HepG2 (cell line): Measurements from ENCODE around the gene ADIPOR1. TPM values are rescaled to one million over a fixed set of nuclear protein-coding genes. Genes with fewer than 3 reads are reported as not detected.

Source experiments
- BORCS8-MEF2B ChIP-seq: sonication (generic); formaldehyde crosslinking; IDR thresholded peaks from 2 replicates; pipeline ENCODE4 v1.8.0; 2022; ENCODE audit warnings: mild to moderate bottlenecking, missing genetic modification reagents
- HNRNPLL ChIP-seq: fragments of 200-400 bp; formaldehyde crosslinking; IDR thresholded peaks from 2 replicates; pipeline ENCODE4 v1.6.1; 2017; ENCODE audit warnings: mild to moderate bottlenecking, low read depth, low read length; ENCODE audit not compliant: poor library complexity, severe bottlenecking
- KLF15 ChIP-seq: sonication (generic); formaldehyde crosslinking; IDR thresholded peaks from 2 replicates; pipeline ENCODE4 v1.8.1; 2023; ENCODE audit warnings: borderline replicate concordance, mild to moderate bottlenecking, inconsistent platforms, missing genetic modification reagents, mixed read lengths
- LCORL ChIP-seq, 2 experiments: fragments of 450-650 bp in 1 of 2; sonication (generic) in 1 of 2; formaldehyde crosslinking in 1 of 2; IDR thresholded peaks; 2 replicates each; pipeline versions ENCODE4 v1.5.0 to v1.6.1; 2017 to 2020; ENCODE audit warnings: antibody characterized with exemption in 1 of 2, missing genetic modification reagents in 1 of 2
- MED1 ChIP-seq: sonication (generic); formaldehyde crosslinking; IDR thresholded peaks from 2 replicates; pipeline ENCODE4 v1.4.0; 2020; ENCODE audit warnings: missing genetic modification reagents
- MZF1 ChIP-seq: sonication (generic); formaldehyde crosslinking; IDR thresholded peaks from 2 replicates; pipeline ENCODE4 v1.8.1; 2023; ENCODE audit warnings: mild to moderate bottlenecking, missing genetic modification reagents, borderline replicate concordance
- PCBP2 ChIP-seq: fragments of 200-400 bp; formaldehyde crosslinking; optimal IDR thresholded peaks from 2 replicates; pipeline ENCODE3; 2018; ENCODE audit warnings: low read length, low read depth; ENCODE audit not compliant: poor library complexity, severe bottlenecking
- SAFB2 ChIP-seq: sonication (generic); formaldehyde crosslinking; IDR thresholded peaks from 2 replicates; pipeline ENCODE4 v1.5.1; 2020; ENCODE audit warnings: missing genetic modification reagents, low read depth, mild to moderate bottlenecking, borderline replicate concordance
- SMARCE1 ChIP-seq: fragments of 450-650 bp; IDR thresholded peaks from 2 replicates; pipeline ENCODE4 v1.6.1; 2017; ENCODE audit warnings: borderline replicate concordance
- ZBTB8A ChIP-seq: sonication (generic); formaldehyde crosslinking; IDR thresholded peaks from 2 replicates; pipeline ENCODE4 v1.4.0; 2020; ENCODE audit warnings: mild to moderate bottlenecking, low read depth, missing genetic modification reagents, borderline replicate concordance
- ZFP1 ChIP-seq: IDR thresholded peaks from 2 replicates; pipeline ENCODE4 v1.6.1; 2016
- ZNF510 ChIP-seq: sonication (generic); formaldehyde crosslinking; IDR thresholded peaks from 2 replicates; pipeline ENCODE4 v1.4.0; 2020; ENCODE audit warnings: low read depth, mild to moderate bottlenecking, missing genetic modification reagents
- polyA plus RNA-seq, 8 experiments: library from polyadenylated mRNA; depleted of rRNA in 3 of 8; stranded (reverse) in 7 of 8; unstranded in 1 of 8; fragments of >200 nt; fragmentation: Illumina TruSeq in 4 of 8; extraction: Trizol in 4 of 8; gene quantifications; 2 replicates each; pipeline versions ENCODE4 v1.2.1 to v1.2.3, GENCODE V29; 2011 to 2016; ENCODE audit warnings: low read depth in 4 of 8, missing spikeins in 1 of 8, mixed read lengths in 1 of 8; ENCODE audit not compliant: insufficient read depth in 1 of 8
- total RNA-seq, 5 experiments: library from RNA; depleted of rRNA; stranded (reverse); fragments of >200 nt; fragmentation: Illumina TruSeq; extraction: Trizol; gene quantifications; 2 replicates each; pipeline ENCODE4 v1.2.3, GENCODE V29; 2016; ENCODE audit warnings: low read depth in 1 of 5
- TF ChIP-seq, protein P1 (sequence below): sonication (generic); formaldehyde crosslinking; IDR thresholded peaks from 2 replicates; pipeline ENCODE4 v1.5.0; 2020; ENCODE audit warnings: mild to moderate bottlenecking, low read depth, missing genetic modification reagents, borderline replicate concordance
- TF ChIP-seq, protein P2 (sequence below): sonication (generic); formaldehyde crosslinking; IDR thresholded peaks from 2 replicates; pipeline ENCODE4 v1.4.0; 2020; ENCODE audit warnings: missing genetic modification reagents, borderline replicate concordance
- TF ChIP-seq, protein P3 (sequence below): sonication (generic); formaldehyde crosslinking; conservative IDR thresholded peaks from 2 replicates; pipeline ENCODE4 v1.8.0; 2022; ENCODE audit warnings: missing genetic modification reagents
- TF ChIP-seq, protein P4 (sequence below): sonication (generic); formaldehyde crosslinking; IDR thresholded peaks from 2 replicates; pipeline ENCODE4 v1.8.0; 2022; ENCODE audit warnings: missing genetic modification reagents, mild to moderate bottlenecking, inconsistent platforms, borderline replicate concordance
- TF ChIP-seq, protein P5 (sequence below): sonication (generic); formaldehyde crosslinking; IDR thresholded peaks from 2 replicates; pipeline ENCODE4 v1.4.0; 2020; ENCODE audit warnings: missing genetic modification reagents, mild to moderate bottlenecking, borderline replicate concordance

ADIPOR1 gene
- total and polyA plus RNA-seq, 2 of the 13 experiments (the other 11 are each of a cell fraction or from before 2014, with no cell fraction given) = 60.0 to 141 TPM

DNA sequence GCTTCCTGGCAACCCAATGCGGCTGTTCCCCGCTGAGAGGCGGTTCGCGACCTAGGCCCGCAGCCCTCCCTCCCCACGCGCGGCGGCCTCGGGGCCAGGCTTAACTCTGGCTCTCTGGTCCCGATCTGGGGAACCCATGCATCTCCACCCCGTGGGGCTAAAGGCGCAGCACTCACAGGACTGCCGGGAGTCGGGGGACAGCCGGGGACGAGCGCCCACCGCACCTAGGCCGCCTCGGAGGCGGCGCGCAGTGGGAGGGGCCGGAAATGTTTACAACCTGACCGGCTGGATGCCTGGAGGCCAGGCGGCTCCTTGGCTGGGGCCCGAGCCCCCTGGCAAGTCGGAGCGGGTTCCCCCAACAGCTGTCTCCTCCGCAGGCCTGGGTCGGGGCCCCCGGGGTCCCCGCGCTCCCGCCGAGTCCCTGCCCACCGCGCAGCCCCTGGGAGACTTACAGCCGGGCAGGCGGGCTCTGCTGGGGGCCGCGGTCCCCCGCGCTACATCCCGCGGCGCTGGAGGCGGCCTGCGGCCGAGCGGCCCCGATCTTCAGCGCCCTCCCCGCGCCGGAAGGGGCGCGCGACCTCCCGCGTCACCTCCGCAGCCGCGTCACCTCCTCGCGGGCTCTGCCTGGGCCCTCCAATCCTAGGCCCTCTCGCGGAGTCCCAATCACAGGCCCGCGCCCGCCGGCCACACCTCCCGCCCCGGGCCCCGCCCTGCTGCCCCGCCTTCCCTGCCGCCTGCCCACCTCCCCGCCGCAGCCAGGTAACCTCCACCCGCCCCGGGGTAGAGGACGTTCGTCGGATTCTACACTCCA is at the start of gene ADIPOR1 (continued):
- TF ChIP-seq SMARCE1 = no peak
- TF ChIP-seq KLF15 (CRISPR knock-in tag) = no peak
- no peak for TF ChIP-seq MZF1 (CRISPR knock-in tag)
- TF ChIP-seq, protein P1, sequence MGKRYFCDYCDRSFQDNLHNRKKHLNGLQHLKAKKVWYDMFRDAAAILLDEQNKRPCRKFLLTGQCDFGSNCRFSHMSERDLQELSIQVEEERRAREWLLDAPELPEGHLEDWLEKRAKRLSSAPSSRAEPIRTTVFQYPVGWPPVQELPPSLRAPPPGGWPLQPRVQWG (CRISPR knock-in tag) = no peak
- TF ChIP-seq, protein P2, sequence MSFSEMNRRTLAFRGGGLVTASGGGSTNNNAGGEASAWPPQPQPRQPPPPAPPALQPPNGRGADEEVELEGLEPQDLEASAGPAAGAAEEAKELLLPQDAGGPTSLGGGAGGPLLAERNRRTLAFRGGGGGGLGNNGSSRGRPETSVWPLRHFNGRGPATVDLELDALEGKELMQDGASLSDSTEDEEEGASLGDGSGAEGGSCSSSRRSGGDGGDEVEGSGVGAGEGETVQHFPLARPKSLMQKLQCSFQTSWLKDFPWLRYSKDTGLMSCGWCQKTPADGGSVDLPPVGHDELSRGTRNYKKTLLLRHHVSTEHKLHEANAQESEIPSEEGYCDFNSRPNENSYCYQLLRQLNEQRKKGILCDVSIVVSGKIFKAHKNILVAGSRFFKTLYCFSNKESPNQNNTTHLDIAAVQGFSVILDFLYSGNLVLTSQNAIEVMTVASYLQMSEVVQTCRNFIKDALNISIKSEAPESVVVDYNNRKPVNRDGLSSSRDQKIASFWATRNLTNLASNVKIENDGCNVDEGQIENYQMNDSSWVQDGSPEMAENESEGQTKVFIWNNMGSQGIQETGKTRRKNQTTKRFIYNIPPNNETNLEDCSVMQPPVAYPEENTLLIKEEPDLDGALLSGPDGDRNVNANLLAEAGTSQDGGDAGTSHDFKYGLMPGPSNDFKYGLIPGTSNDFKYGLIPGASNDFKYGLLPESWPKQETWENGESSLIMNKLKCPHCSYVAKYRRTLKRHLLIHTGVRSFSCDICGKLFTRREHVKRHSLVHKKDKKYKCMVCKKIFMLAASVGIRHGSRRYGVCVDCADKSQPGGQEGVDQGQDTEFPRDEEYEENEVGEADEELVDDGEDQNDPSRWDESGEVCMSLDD = no peak
- TF ChIP-seq, protein P3, sequence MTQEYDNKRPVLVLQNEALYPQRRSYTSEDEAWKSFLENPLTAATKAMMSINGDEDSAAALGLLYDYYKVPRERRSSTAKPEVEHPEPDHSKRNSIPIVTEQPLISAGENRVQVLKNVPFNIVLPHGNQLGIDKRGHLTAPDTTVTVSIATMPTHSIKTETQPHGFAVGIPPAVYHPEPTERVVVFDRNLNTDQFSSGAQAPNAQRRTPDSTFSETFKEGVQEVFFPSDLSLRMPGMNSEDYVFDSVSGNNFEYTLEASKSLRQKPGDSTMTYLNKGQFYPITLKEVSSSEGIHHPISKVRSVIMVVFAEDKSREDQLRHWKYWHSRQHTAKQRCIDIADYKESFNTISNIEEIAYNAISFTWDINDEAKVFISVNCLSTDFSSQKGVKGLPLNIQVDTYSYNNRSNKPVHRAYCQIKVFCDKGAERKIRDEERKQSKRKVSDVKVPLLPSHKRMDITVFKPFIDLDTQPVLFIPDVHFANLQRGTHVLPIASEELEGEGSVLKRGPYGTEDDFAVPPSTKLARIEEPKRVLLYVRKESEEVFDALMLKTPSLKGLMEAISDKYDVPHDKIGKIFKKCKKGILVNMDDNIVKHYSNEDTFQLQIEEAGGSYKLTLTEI (CRISPR knock-in tag) = no peak
- TF ChIP-seq, protein P4, sequence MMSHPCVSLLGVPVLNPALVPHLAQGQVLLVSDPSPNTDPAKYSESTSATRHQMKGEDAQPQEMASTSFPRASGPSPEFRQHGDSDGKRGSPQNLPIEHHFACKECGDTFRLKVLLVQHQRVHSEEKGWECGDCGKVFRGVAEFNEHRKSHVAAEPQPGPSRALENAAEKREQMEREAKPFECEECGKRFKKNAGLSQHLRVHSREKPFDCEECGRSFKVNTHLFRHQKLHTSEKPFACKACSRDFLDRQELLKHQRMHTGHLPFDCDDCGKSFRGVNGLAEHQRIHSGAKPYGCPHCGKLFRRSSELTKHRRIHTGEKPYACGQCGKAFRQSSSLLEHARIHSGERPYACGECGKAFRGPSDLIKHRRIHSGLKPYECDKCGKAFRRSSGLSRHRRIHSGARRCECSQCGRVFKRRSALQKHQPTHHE (CRISPR knock-in tag) = 0 out of 2 replicates have a peak, but pooled peaks have one; percentile 10
- TF ChIP-seq SAFB2 (CRISPR knock-in tag) = peak; percentile 31; the same call in 1 of the 2 replicates
- no peak for TF ChIP-seq PCBP2
- TF ChIP-seq BORCS8-MEF2B (CRISPR knock-in tag) = no peak
- TF ChIP-seq LCORL (IDR thresholded peaks at IDR 0.05) = no peak
- TF ChIP-seq LCORL (CRISPR knock-in tag; IDR thresholded peaks at IDR 0.05) = no peak
- no peak for TF ChIP-seq ZNF510 (CRISPR knock-in tag)
- TF ChIP-seq, protein P5, sequence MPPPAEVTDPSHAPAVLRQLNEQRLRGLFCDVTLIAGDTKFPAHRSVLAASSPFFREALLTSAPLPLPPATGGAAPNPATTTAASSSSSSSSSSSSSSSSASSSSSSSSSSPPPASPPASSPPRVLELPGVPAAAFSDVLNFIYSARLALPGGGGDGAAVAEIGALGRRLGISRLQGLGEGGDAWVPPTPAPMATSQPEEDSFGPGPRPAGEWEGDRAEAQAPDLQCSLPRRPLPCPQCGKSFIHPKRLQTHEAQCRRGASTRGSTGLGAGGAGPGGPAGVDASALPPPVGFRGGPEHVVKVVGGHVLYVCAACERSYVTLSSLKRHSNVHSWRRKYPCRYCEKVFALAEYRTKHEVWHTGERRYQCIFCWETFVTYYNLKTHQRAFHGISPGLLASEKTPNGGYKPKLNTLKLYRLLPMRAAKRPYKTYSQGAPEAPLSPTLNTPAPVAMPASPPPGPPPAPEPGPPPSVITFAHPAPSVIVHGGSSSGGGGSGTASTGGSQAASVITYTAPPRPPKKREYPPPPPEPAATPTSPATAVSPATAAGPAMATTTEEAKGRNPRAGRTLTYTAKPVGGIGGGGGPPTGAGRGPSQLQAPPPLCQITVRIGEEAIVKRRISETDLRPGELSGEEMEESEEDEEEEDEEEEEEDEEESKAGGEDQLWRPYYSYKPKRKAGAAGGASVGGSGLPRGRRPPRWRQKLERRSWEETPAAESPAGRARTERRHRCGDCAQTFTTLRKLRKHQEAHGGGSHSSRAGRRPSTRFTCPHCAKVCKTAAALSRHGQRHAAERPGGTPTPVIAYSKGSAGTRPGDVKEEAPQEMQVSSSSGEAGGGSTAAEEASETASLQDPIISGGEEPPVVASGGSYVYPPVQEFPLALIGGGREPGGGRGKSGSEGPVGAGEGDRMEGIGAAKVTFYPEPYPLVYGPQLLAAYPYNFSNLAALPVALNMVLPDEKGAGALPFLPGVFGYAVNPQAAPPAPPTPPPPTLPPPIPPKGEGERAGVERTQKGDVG (CRISPR knock-in tag) = no peak
- TF ChIP-seq ZFP1 = no peak
- no peak for TF ChIP-seq MED1 (CRISPR knock-in tag)
- peak; percentile 48 for TF ChIP-seq HNRNPLL
- no peak for TF ChIP-seq ZBTB8A (CRISPR knock-in tag)
